AG04449 (cell line): ENCODE results near the gene CCDC85A.

Source experiments
- CTCF ChIA-PET: fragments of 350-600 bp; formaldehyde crosslinking; extraction: SDS; loops from one replicate; lab custom pipeline; 2021; ENCODE audit warnings: antibody characterized with exemption; lab: Yijun Ruan, JAX
- POLR2A ChIA-PET: fragments of 400-600, 350-600 bp; formaldehyde crosslinking; extraction: SDS; loops from one replicate; lab custom pipeline; 2020; ENCODE audit warnings: antibody characterized with exemption, inconsistent platforms; lab: Yijun Ruan, JAX
- DNase-seq: peaks from one replicate; pipeline ENCODE4 v3.0.0-alpha.2; 2010; ENCODE audit warnings: low read depth, low spot score
- H3K4me3 ChIP-seq: 2 replicates; pipeline ENCODE4 v1.5.1; 2011; ENCODE audit warnings: low read depth, mild to moderate bottlenecking, control low read depth, low read length
- CTCF ChIP-seq: IDR thresholded peaks from one replicate; pipeline ENCODE4 v1.5.1; 2011; ENCODE audit warnings: mild to moderate bottlenecking, moderate library complexity, low read length, control low read depth, inconsistent platforms; ENCODE audit not compliant: insufficient read depth; ENCODE audit errors: missing control alignments

CCDC85A gene

GRCh38 chr2:56372071-56372656 is 188.4 kb downstream of the CCDC85A start:
- no peak for TF ChIP-seq CTCF
- CTCF ChIA-PET, result interaction anchor here (0.8 kb wide), 1 partner anchor 10 kb away, joined by 3 read pairs; no protein-coding TSS in a partner anchor
- H3K4me3 ChIP-seq, result no peak overlapping the region
- no peak for DNase-seq
- POLR2A ChIA-PET, result no interaction called here

DNA sequence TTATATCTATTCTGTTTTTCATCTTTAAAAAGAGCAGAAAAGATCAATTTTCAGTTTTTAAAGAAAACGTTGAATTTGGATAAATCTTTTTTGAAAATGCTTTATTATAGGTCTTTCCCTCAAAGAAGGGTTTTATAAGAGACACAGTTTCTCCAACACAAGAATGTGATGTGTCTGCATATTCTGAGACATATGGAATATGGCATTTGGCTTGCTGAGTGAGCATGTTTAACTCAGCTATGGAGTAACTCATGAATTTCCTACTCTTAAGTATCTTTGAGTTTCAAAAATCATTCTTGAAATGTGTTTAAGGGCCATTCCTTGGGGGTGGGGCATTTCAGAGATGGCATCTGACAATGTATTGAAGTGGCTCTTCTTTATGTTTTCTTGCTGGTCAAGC is 191.5 kb downstream of the CCDC85A start:
- no peak for DNase-seq
- ChIA-PET CTCF (no interaction called here), POLR2A (no interaction called here)
- no peak overlapping the region for H3K4me3 ChIP-seq
- no peak for TF ChIP-seq CTCF

DNA sequence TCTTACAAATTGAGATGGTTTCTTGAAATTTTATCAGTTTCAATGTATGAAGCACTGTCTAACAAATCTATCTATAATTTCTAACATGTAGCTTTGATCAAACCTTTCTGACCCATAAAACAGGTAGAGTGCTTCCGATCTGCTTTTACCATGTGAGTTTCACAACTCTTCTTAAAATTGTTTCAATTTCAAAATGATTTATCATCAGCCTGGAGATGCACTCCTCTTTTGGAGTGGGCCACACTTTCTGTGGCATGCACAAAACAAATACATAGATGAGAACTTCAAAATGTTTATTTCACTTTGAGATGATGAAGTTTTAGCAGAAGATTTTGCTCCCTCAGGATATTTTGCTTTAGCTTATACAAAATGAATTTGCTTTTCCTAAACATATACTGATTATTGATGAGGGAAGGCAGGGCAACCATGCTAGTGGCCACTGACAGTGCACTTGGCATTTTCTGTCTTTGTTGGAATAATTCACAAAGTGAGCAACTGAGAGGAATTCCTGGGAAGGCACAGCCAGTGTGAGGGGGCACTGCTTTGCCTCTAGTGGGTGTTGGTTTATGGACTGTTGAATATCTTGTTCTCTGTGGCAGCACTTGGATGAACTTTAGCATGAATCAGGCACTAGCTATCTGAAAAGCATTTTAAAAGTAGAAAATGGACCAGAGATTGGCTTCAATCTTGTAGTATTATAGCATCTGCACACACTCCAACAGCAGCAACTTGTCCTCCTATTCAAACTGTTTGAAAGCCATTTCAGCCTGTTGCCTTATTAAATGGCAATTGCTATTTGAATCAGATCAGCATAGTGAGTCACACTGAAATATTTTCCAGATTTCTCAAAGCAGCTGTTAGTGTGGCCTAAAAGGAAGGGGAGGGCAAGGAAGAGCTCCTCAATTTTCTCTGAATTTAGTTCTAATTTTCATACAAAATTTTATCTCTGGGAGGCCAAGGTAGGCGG is 193.2 kb downstream of the CCDC85A start:
- no peak for DNase-seq
- no peak overlapping the region for H3K4me3 ChIP-seq
- no peak for TF ChIP-seq CTCF
- ChIA-PET CTCF (no interaction called here), POLR2A (no interaction called here)

- no peak overlapping the region for H3K4me3 ChIP-seq
- CTCF ChIA-PET, result no interaction called here
- DNase-seq, result no peak
- TF ChIP-seq CTCF, result no peak
- POLR2A ChIA-PET, result no interaction called here
Observed at GRCh38 chr2:56379066-56379465, 195.3 kb downstream of the CCDC85A start.

- TF ChIP-seq CTCF, result no peak
- no peak overlapping the region for H3K4me3 ChIP-seq
- ChIA-PET CTCF (no interaction called here), POLR2A (no interaction called here)
- DNase-seq, result no peak
Observed at GRCh38 chr2:56380861-56381260, 197.1 kb downstream of the CCDC85A start.

- no peak overlapping the region for H3K4me3 ChIP-seq
- ChIA-PET POLR2A (no interaction called here), CTCF (interaction anchor here (1.8 kb wide), 1 partner anchor 11 kb away, joined by 4 read pairs; no protein-coding TSS in a partner anchor)
- TF ChIP-seq CTCF, result no peak
- no peak for DNase-seq
Observed at GRCh38 chr2:56382466-56382865, 198.7 kb downstream of the CCDC85A start.
